Muscle layer of colon (tissue), 2 donors: ENCODE measurements around the gene SCRT2.

Experiments used
- H3K27ac ChIP-seq: one replicate; pipeline ENCODE4 v1.7.0; 2013; ENCODE audit warnings: low read depth, mild to moderate bottlenecking, low read length, moderate library complexity
- H3K27me3 ChIP-seq, 2 donors: one replicate each; pipeline ENCODE4 v1.7.0; 2013; ENCODE audit warnings: low read length in 2 of 2, mild to moderate bottlenecking in 2 of 2; ENCODE audit not compliant: insufficient read depth in 2 of 2, control insufficient read depth in 1 of 2
- H3K36me3 ChIP-seq: one replicate; pipeline ENCODE4 v1.7.0; 2013; ENCODE audit warnings: mild to moderate bottlenecking, low read length; ENCODE audit not compliant: insufficient read depth
- H3K4me1 ChIP-seq: one replicate; pipeline ENCODE4 v1.7.0; 2013; ENCODE audit warnings: mild to moderate bottlenecking, low read length; ENCODE audit not compliant: insufficient read depth
- H3K4me3 ChIP-seq, 2 donors: one replicate each; pipeline ENCODE4 v1.7.0; 2013; ENCODE audit warnings: low read length in 2 of 2, low read depth in 1 of 2, mild to moderate bottlenecking in 1 of 2, moderate library complexity in 1 of 2
- H3K9ac ChIP-seq: one replicate; pipeline ENCODE4 v1.7.0; 2013; ENCODE audit warnings: low read length
- H3K9me3 ChIP-seq: one replicate; pipeline ENCODE4 v1.7.0; 2013; ENCODE audit warnings: mild to moderate bottlenecking, low read length
- donor health status: abdominal sarcoma.
- donor health status: Adenocarcinoma of cecum.

Gene SCRT2

GRCh38 chr20:710780-711450 is 35.3 kb upstream of the SCRT2 start:
- no peaks in the 10 kb centered on the region for H3K36me3 ChIP-seq
- peaks cover 22 to 39% of the 10 kb centered on the region in 2 donors for H3K27me3 ChIP-seq
- no peak overlapping the region for H3K27ac ChIP-seq
- no peaks in the 10 kb centered on the region for H3K4me1 ChIP-seq
- H3K4me3 ChIP-seq: no peak overlapping the region
- no peak overlapping the region for H3K9ac ChIP-seq
- H3K9me3 ChIP-seq: peaks cover 7% of the 10 kb centered on the region

GRCh38 chr20:709991-710779 is 34.6 kb upstream of the SCRT2 start:
- Histone ChIP-seq H3K36me3 (no peaks in the 10 kb centered on the region), H3K9me3 (peaks cover 7% of the 10 kb centered on the region), H3K4me3 (no peak overlapping the region), H3K27ac (no peak overlapping the region), H3K4me1 (no peaks in the 10 kb centered on the region), H3K27me3 (peaks cover 22 to 39% of the 10 kb centered on the region in 2 donors), H3K9ac (no peak overlapping the region)

GRCh38 chr20:709423-709822 is 33.8 kb upstream of the SCRT2 start:
- no peaks in the 10 kb centered on the region for H3K4me1 ChIP-seq
- H3K27me3 ChIP-seq: peaks cover 22 to 39% of the 10 kb centered on the region in 2 donors
- H3K27ac ChIP-seq: no peak overlapping the region
- H3K9ac ChIP-seq: no peak overlapping the region
- H3K4me3 ChIP-seq: no peak overlapping the region
- H3K9me3 ChIP-seq: peaks cover 7% of the 10 kb centered on the region
- H3K36me3 ChIP-seq: no peaks in the 10 kb centered on the region

GRCh38 chr20:708956-709355 is 33.4 kb upstream of the SCRT2 start:
- peaks cover 22 to 39% of the 10 kb centered on the region in 2 donors for H3K27me3 ChIP-seq
- no peak overlapping the region for H3K27ac ChIP-seq
- H3K4me3 ChIP-seq: no peak overlapping the region
- peaks cover 7% of the 10 kb centered on the region for H3K9me3 ChIP-seq
- H3K36me3 ChIP-seq: no peaks in the 10 kb centered on the region
- H3K9ac ChIP-seq: no peak overlapping the region
- no peaks in the 10 kb centered on the region for H3K4me1 ChIP-seq

- Histone ChIP-seq H3K4me3 (no peak overlapping the region), H3K4me1 (no peaks in the 10 kb centered on the region), H3K9ac (no peak overlapping the region), H3K27me3 (peaks cover 22 to 39% of the 10 kb centered on the region in 2 donors), H3K9me3 (peaks cover 7% of the 10 kb centered on the region), H3K27ac (no peak overlapping the region), H3K36me3 (no peaks in the 10 kb centered on the region)
Observed at GRCh38 chr20:707451-708110, 32.0 kb upstream of the SCRT2 start.

- Histone ChIP-seq H3K9ac (no peak overlapping the region), H3K36me3 (no peaks in the 10 kb centered on the region), H3K4me1 (no peaks in the 10 kb centered on the region), H3K9me3 (peaks cover 7% of the 10 kb centered on the region), H3K27ac (no peak overlapping the region), H3K4me3 (no peak overlapping the region), H3K27me3 (peaks cover 19 to 36% of the 10 kb centered on the region in 2 donors)
Observed at GRCh38 chr20:706366-706885, 30.8 kb upstream of the SCRT2 start.

- H3K9ac ChIP-seq: no peak overlapping the region
Observed at GRCh38 chr20:704726-705125, 29.1 kb upstream of the SCRT2 start.

GRCh38 chr20:703426-703825 is 27.8 kb upstream of the SCRT2 start:
- no peaks in the 10 kb centered on the region for H3K36me3 ChIP-seq
- peaks cover 0 to 16% of the 10 kb centered on the region in 2 donors for H3K27me3 ChIP-seq
- no peak overlapping the region for H3K27ac ChIP-seq
- H3K4me3 ChIP-seq: no peak overlapping the region
- H3K9me3 ChIP-seq: peaks cover under 1% of the 10 kb centered on the region
- no peaks in the 10 kb centered on the region for H3K4me1 ChIP-seq
- no peak overlapping the region for H3K9ac ChIP-seq

More at GRCh38 chr20:704726-705125, 29.1 kb upstream of the SCRT2 start:
- Histone ChIP-seq H3K9me3 (peaks cover 7% of the 10 kb centered on the region), H3K27ac (no peak overlapping the region), H3K4me1 (no peaks in the 10 kb centered on the region), H3K4me3 (no peak overlapping the region), H3K36me3 (no peaks in the 10 kb centered on the region), H3K27me3 (peaks cover 9 to 28% of the 10 kb centered on the region in 2 donors)

GRCh38 chr20:703006-703405 is 27.4 kb upstream of the SCRT2 start:
- Histone ChIP-seq H3K9ac (no peak overlapping the region), H3K4me3 (no peak overlapping the region)

GRCh38 chr20:701401-702129 is 26.0 kb upstream of the SCRT2 start:
- H3K36me3 ChIP-seq: no peaks in the 10 kb centered on the region
- no peak overlapping the region for H3K4me3 ChIP-seq
- H3K9me3 ChIP-seq: no peaks in the 10 kb centered on the region
- no peak overlapping the region for H3K9ac ChIP-seq
- H3K4me1 ChIP-seq: no peaks in the 10 kb centered on the region
- H3K27ac ChIP-seq: no peak overlapping the region
- H3K27me3 ChIP-seq: peaks cover 0 to 8% of the 10 kb centered on the region in 2 donors

More at GRCh38 chr20:703006-703405, 27.4 kb upstream of the SCRT2 start:
- Histone ChIP-seq H3K27me3 (peaks cover 0 to 12% of the 10 kb centered on the region in 2 donors), H3K27ac (no peak overlapping the region), H3K9me3 (no peaks in the 10 kb centered on the region), H3K36me3 (no peaks in the 10 kb centered on the region), H3K4me1 (no peaks in the 10 kb centered on the region)
